Stimulated activated CD4-positive, alpha-beta T cell treated with anti-CD3 and anti-CD28 coated beads, Interleukin-15, amount 100 ng/mL, for 24 hours (primary cell): Measurements from ENCODE around the gene SNX20.

Source experiments
- DNase-seq: peaks from one replicate; pipeline ENCODE4 v3.0.0-alpha.2; 2020

SNX20 gene

DNA sequence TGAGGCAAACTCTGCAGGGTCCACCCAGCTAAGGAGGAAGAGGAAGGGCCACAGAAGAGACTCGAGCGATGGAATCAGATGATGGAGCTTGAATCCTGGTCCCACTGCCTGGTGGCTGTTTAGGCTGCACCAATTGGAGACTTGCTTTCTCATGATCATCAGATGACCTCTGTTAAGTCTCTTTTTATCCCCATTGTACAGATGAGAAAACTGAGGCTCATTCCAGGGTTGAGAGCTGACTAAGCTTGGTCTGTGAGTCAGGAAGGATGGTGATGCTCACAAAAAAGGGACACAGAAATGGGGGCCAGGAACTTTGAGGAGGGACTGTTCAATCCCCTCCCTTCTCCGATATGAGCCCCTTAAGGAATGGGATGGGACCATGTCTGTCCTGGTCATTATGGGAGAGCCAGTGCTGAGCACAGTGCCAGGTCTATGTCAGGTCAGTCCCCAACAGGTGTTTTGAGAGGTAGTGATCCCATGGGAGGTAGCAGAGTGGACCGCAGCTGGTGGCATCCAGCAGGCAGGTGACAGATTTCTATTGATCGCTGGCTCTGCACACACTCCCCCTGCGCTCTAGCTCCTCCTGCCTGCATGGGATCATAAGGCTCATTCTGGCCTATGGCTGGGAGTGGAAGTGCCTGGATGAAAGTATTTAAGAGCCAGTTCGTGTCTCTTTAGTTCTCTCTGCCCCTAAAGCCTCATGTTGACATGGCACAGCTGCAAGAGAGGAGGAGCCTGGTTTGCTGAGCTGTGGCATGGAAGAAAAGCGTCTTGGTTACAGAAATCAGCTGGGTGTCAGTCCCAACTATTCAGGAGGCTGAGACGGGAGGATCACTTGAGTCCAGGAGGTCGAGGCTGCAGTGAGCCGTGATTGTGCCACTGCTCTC lies 27.2 kb downstream of the SNX20 start:
- DNase-seq = no peak

- no peak for DNase-seq
Measured at GRCh38 chr16:50652836-50653425, 28.2 kb downstream of the SNX20 start.

- no peak for DNase-seq
Measured at GRCh38 chr16:50651835-50652438, 29.2 kb downstream of the SNX20 start.

DNA sequence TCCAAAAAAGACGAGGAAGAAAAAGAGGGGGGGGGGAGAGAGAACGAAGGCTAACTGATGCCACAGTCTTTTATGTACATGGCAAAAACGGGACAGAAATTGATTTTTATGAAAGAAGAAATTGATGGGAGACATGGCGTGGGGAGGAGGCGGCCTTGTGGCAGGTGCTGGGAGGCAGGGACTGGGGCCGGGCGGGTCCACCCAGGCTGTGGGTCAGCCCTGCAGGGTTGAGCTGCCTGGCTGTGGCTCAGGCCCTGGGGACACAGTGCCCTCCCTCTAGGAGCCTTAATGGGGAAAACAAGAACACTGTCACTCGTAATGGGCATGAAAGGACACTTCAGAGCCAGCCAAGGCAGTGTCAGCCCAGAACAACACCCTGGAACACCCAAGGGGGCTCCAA lies 34.8 kb downstream of the SNX20 start:
- no peak for DNase-seq

GRCh38 chr16:50645563-50646220 lies 35.4 kb downstream of the SNX20 start:
- DNase-seq = no peak

GRCh38 chr16:50644729-50645128 lies 36.4 kb downstream of the SNX20 start:
- peak; percentile 51 for DNase-seq

GRCh38 chr16:50644245-50644644 lies 36.9 kb downstream of the SNX20 start:
- DNase-seq = no peak

- no peak for DNase-seq
Measured at GRCh38 chr16:50643192-50643591, 37.9 kb downstream of the SNX20 start.

GRCh38 chr16:50642349-50642748 lies 38.8 kb downstream of the SNX20 start:
- DNase-seq = no peak

DNA sequence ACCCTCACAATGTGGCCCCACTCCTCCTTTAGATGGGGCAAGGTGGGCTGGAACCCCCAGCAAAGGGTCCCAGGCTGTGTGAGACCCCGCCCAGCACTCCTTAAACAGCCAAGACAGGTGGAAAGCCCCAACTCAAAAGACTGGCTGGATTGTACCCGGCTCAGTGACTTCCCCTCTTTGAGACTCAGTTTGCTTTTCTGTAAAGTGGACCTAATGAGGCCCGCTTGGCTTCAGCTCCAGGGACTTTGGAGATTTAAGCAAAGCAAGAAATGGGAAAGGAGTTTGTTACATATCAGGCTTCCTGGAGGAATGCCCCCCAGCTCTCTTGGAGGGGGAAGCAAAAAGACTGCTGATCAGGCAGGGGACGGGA lies 39.3 kb downstream of the SNX20 start:
- no peak for DNase-seq

DNA sequence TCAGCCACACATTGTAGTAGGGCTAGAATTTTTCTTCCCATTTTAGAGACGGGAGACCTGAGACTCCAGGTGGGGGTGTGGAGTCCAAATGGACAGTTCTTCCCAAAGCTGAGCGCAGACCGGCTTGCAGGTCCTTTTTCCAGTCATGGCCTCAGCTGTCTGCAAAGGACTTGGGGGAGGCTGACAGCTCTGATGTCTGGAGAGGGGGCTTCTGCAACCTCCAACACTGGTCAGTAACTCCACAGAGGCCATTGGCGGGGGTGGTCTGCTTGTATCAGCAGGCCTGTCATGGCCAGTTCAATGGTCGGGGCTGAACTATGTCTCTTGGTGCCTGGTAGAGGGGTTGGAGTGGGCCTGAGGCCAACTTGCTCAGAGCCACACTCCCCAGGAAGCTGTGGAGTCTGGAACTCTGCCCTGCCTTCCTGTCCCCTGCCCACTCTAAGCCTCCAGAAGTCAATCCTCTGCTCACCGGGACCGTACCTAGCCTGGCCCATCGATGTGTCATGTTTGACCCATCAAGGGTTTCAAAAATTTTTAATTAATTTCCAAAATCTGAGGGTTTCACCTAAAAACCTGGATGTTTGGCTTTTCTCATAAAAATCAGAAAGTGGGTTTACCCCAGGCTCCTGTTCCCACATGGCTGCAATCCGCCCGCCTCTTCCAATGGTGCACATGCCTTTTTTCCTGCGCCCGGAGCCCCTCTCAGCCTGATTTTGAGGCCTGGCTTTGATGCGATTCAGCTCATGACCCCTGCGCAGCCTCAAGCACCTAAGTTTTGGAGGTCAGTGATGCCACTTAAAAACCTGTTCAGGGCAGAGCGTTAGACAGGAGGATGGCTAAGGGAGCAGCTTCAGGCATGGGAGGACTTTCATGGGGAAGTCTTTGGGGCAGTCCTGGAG lies 39.9 kb downstream of the SNX20 start:
- no peak for DNase-seq

DNA sequence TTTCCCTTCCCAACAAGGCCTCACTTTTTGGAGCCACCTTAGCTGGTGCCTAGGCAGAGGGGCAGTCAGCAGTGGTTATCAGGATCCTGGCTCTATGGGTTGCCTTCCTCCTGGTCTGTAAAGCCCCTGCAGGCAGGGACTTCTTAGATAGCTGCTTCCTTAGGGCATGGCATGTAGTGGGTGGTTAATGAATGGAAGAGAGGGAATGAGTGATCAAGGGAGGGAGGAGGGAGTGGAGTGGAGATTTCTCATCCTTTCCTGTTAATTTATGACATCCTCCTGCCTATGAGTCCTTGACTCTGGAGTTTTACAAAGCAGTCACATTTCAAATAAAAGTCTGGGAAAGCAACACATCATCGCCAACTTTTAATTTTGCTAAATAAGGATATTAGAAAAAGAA lies 40.7 kb downstream of the SNX20 start:
- no peak for DNase-seq

DNA sequence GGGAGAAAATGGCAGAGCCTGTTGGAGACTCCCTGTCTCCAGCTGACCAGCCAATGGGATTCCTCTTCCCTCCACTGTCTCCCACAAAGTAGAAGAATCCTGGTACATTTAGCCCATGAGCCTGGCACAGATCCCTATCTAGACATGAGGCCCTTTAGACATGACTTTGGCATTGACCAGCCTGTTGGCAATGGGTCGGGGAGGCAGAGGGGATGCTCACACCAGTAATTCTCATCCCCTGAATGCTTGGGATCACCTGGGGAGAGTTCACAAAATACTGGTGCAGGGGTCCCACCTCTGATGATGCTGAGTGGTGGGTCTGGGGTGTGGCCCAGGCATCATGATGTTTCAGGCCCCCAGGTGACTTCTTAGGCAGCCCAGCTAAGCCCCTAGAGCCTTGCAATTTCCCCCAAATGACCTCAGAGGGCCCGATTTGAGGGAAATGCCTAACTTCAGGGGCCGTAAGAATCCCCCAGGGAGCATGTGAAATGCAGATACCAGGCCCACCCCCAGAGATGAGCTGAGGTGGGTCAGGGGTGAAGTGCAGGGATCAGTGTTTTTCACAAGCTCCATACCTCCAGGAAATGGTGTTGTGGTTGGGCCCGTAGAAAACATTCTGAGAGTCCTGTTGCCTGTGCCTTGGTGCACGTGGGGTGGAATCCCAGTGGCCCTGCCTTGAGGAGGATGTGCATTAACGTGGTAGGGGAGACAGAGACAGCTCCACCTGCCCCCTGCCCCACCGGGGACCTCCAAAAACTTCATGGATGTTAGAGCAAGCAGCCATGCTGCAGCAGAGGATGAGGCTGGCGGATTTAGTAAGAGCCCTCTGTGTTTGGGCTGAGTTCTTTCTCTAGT lies 42.1 kb downstream of the SNX20 start:
- DNase-seq = no peak

- no peak for DNase-seq
Measured at GRCh38 chr16:50637716-50638602, 43.2 kb downstream of the SNX20 start.

DNA sequence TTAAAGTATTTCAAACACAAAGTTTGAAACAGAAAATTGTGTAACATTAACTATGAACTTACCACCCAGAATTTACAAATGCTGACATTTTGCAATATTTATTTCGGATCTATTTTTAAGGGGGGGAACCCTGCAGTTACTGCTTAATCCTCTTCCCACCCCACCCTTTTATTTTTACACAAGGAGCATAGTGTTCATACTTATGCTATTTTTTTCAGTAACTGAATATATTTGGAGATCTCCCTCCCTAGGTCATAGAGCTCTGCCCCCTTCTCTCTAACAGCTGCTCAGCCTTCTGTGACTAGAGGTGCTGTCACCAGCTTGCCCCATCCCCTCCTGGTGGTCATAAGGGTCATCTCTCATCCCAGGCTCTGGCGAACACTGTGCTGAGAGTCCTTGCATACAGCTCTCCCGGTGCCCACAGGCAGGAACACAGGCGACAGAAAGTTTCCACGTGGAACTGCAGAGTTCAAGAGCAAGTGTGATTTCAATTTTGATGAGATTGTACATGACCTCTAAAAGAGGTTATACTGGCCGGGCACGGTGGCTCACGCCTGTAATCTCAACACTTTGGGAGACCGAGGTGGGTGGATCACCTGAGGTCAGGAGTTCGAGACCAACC lies 44.2 kb downstream of the SNX20 start:
- no peak for DNase-seq

DNA sequence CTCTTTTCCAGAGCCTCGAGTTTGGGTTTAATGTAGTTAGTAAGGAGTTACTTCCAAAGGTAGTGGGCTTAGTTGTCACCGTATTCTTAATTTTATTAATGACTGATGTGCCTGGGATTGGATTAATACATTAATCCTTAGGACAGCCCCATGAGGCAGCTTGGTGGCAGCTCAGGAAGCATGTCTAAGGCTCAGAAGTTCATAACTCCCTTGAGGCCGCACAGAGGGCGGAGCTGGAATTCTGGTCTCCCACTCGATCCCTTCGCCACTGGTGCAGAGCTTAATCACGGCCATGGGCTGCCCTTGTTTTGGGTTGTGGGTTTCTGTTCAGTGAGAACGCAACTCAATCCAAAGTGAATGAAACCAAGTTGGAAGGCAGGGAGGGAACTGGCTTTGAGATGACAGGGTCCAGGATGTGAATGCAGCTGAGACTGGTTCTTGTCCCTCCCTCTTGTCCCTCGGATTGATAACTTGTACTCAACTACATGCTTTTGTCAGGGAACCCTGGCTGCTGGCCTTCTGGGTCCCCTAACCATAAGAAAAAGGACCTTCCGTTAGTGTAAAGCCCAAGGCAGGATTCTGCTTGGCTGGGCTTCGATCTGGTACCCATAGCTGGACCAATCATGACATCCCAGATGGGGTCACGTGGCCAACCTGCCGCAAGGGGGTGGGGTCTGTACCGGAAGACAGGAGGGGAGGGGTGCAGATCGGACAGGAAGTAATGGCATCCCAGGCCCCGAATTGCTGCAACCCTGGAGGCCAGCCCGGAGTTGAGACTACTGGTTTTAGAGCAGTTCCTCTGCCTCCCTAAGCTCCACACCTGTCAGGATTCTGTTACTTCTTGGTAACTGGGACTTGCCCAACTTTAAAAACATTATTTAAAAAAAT lies 45.4 kb downstream of the SNX20 start:
- peak; percentile 48 for DNase-seq

DNA sequence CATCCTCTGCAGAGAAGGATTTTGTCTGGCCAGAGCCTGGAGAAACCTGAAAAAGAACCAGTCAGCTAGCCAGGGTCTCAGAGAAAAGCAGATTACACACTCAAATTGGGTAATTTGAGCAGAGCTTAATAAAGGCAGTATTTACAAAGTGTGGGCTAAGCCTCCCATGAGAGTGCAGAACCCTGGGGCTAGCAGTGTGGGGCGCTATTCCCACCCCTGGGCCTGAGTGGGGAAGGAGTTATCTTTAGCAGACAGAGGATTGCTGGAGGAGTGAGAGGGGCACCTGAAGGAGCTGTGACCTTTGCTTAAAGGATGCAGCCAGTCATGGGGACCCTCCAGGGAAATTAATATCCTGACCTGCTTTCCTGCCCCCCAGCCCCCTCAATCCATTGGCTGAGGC lies 46.2 kb downstream of the SNX20 start:
- DNase-seq = no peak

DNA sequence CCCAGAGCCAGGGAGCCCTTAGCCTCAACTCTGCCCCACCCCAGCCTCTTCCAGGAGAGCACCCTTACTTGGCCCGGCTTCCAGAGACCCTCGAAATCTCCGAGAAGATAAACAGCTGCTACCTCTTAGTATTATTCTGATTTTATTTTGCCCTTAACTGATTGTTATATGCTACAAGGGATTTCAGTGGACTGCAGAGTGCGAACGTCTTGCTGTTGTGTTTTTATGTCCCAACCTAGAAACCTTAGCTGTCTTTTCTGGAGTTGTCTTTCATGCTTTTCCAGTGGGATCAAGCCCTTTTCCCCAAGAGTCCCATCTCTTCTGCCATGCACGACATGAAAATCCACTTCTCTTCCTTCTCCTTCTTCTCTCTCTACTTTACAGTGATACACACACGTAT lies 47.0 kb downstream of the SNX20 start:
- no peak for DNase-seq
